ENCODE measurements around the gene MAP2K1. TPM values are rescaled to one million over a fixed set of nuclear protein-coding genes. Genes with fewer than 3 reads are reported as not detected.
"Not testable (repeated sequence)": the region's sequence is repeated elsewhere in the genome, so short reads cannot be mapped to it uniquely, and the experiment has no call there.

Gene MAP2K1
- total RNA-seq, 1 donor from 2014 or later: 82.5 TPM

GRCh38 chr15:66452420-66452819, 65.7 kb downstream of the MAP2K1 start:
- Mint-ChIP-seq H3K27ac (no peak overlapping the region), H3K27me3 (ENCODE audit: insufficient read depth) (no peaks in the 10 kb centered on the region), H3K4me3 (no peak overlapping the region), H3K9me3 (peaks cover 3% of the 10 kb centered on the region), H3K4me1 (ENCODE audit: low read depth) (no peaks in the 10 kb centered on the region), H3K36me3 (ENCODE audit: low read depth) (peaks cover 21% of the 10 kb centered on the region)
- DNase-seq (ENCODE audit: low spot score): no peak
- intact Hi-C loops (cut with micrococcal nuclease): no loop called here

- intact Hi-C loops (cut with micrococcal nuclease): no loop called here
Observed at GRCh38 chr15:66452971-66453580, 66.4 kb downstream of the MAP2K1 start.

GRCh38 chr15:66454143-66454542, 67.4 kb downstream of the MAP2K1 start:
- H3K27ac Mint-ChIP-seq: no peak overlapping the region
- H3K27me3 Mint-ChIP-seq (ENCODE audit: insufficient read depth): no peaks in the 10 kb centered on the region
- H3K9me3 Mint-ChIP-seq: no peaks in the 10 kb centered on the region
- H3K4me3 Mint-ChIP-seq: no peak overlapping the region
- H3K36me3 Mint-ChIP-seq (ENCODE audit: low read depth): peaks cover 15% of the 10 kb centered on the region
- intact Hi-C loops (cut with micrococcal nuclease): no loop called here
- no peaks in the 10 kb centered on the region for H3K4me1 Mint-ChIP-seq (ENCODE audit: low read depth)
- no peak for DNase-seq (ENCODE audit: low spot score)

More at GRCh38 chr15:66452971-66453580, 66.4 kb downstream of the MAP2K1 start:
- Mint-ChIP-seq H3K4me3 (no peak overlapping the region), H3K27me3 (ENCODE audit: insufficient read depth) (no peaks in the 10 kb centered on the region), H3K36me3 (ENCODE audit: low read depth) (peaks cover 17% of the 10 kb centered on the region), H3K9me3 (peaks cover 2% of the 10 kb centered on the region), H3K27ac (no peak overlapping the region), H3K4me1 (ENCODE audit: low read depth) (no peaks in the 10 kb centered on the region)
- DNase-seq (ENCODE audit: low spot score): no peak

GRCh38 chr15:66456211-66456610, 69.5 kb downstream of the MAP2K1 start:
- Mint-ChIP-seq H3K4me1 (ENCODE audit: low read depth) (peaks cover 11% of the 10 kb centered on the region), H3K4me3 (no peak overlapping the region), H3K36me3 (ENCODE audit: low read depth) (peaks cover 21% of the 10 kb centered on the region), H3K9me3 (no peaks in the 10 kb centered on the region), H3K27me3 (ENCODE audit: insufficient read depth) (no peaks in the 10 kb centered on the region), H3K27ac (no peak overlapping the region)
- intact Hi-C loops (cut with micrococcal nuclease): no loop called here
- DNase-seq (ENCODE audit: low spot score): no peak

- Mint-ChIP-seq H3K9me3 (no peaks in the 10 kb centered on the region), H3K36me3 (ENCODE audit: low read depth) (peaks cover 24% of the 10 kb centered on the region), H3K4me3 (no peak overlapping the region), H3K27ac (peak overlapping the region; percentile 16), H3K4me1 (ENCODE audit: low read depth) (peaks cover 11% of the 10 kb centered on the region), H3K27me3 (ENCODE audit: insufficient read depth) (no peaks in the 10 kb centered on the region)
- intact Hi-C loops (cut with micrococcal nuclease): no loop called here
- DNase-seq (ENCODE audit: low spot score): no peak
Observed at GRCh38 chr15:66459818-66460615, 73.3 kb downstream of the MAP2K1 start.

- H3K27me3 Mint-ChIP-seq (ENCODE audit: insufficient read depth); DNase-seq (ENCODE audit: low spot score); H3K27ac Mint-ChIP-seq; H3K4me3 Mint-ChIP-seq; intact Hi-C loops (cut with micrococcal nuclease); H3K9me3 Mint-ChIP-seq: not testable (repeated sequence)
- H3K4me1 Mint-ChIP-seq (ENCODE audit: low read depth): peaks cover 11% of the 10 kb centered on the region
- peaks cover 21% of the 10 kb centered on the region for H3K36me3 Mint-ChIP-seq (ENCODE audit: low read depth)
Observed at GRCh38 chr15:66461294-66461693, 74.6 kb downstream of the MAP2K1 start.

GRCh38 chr15:66461917-66462316, 75.2 kb downstream of the MAP2K1 start:
- peaks cover 19% of the 10 kb centered on the region for H3K36me3 Mint-ChIP-seq (ENCODE audit: low read depth)
- H3K4me1 Mint-ChIP-seq (ENCODE audit: low read depth): peaks cover 11% of the 10 kb centered on the region
- DNase-seq (ENCODE audit: low spot score): no peak
- intact Hi-C loops (cut with micrococcal nuclease): no loop called here
- H3K9me3 Mint-ChIP-seq: no peaks in the 10 kb centered on the region
- H3K27me3 Mint-ChIP-seq (ENCODE audit: insufficient read depth): no peaks in the 10 kb centered on the region
- H3K27ac Mint-ChIP-seq: no peak overlapping the region
- H3K4me3 Mint-ChIP-seq: no peak overlapping the region

GRCh38 chr15:66462627-66463026, 75.9 kb downstream of the MAP2K1 start:
- no peak for DNase-seq (ENCODE audit: low spot score)
- Mint-ChIP-seq H3K4me1 (ENCODE audit: low read depth) (peaks cover 11% of the 10 kb centered on the region), H3K27ac (no peak overlapping the region), H3K36me3 (ENCODE audit: low read depth) (peaks cover 19% of the 10 kb centered on the region), H3K9me3 (no peaks in the 10 kb centered on the region), H3K4me3 (no peak overlapping the region), H3K27me3 (ENCODE audit: insufficient read depth) (no peaks in the 10 kb centered on the region)
- intact Hi-C loops (cut with micrococcal nuclease): no loop called here

GRCh38 chr15:66465294-66465693, 78.6 kb downstream of the MAP2K1 start:
- peaks cover 14% of the 10 kb centered on the region for H3K36me3 Mint-ChIP-seq (ENCODE audit: low read depth)
- H3K27ac Mint-ChIP-seq; intact Hi-C loops (cut with micrococcal nuclease): not testable (repeated sequence)

GRCh38 chr15:66467162-66468040, 80.7 kb downstream of the MAP2K1 start:
- H3K27me3 Mint-ChIP-seq (ENCODE audit: insufficient read depth); DNase-seq (ENCODE audit: low spot score); H3K4me3 Mint-ChIP-seq; intact Hi-C loops (cut with micrococcal nuclease); H3K27ac Mint-ChIP-seq; H3K9me3 Mint-ChIP-seq: not testable (repeated sequence)
- Mint-ChIP-seq H3K36me3 (ENCODE audit: low read depth) (peaks cover 14% of the 10 kb centered on the region), H3K4me1 (ENCODE audit: low read depth) (peaks cover 22% of the 10 kb centered on the region)

More at GRCh38 chr15:66465294-66465693, 78.6 kb downstream of the MAP2K1 start:
- not testable (repeated sequence) for H3K4me1 Mint-ChIP-seq (ENCODE audit: low read depth); H3K4me3 Mint-ChIP-seq; H3K9me3 Mint-ChIP-seq; H3K27me3 Mint-ChIP-seq (ENCODE audit: insufficient read depth); DNase-seq (ENCODE audit: low spot score)

GRCh38 chr15:66470825-66471224, 84.1 kb downstream of the MAP2K1 start:
- peak overlapping the region; percentile 42 for H3K27ac Mint-ChIP-seq
- DNase-seq (ENCODE audit: low spot score); H3K9me3 Mint-ChIP-seq; H3K27me3 Mint-ChIP-seq (ENCODE audit: insufficient read depth); H3K4me3 Mint-ChIP-seq: not testable (repeated sequence)
- peaks cover 16% of the 10 kb centered on the region for H3K36me3 Mint-ChIP-seq (ENCODE audit: low read depth)
- intact Hi-C loops (cut with micrococcal nuclease): loop anchor here (5.0 kb wide), 2 partner anchors 39 to 69 kb away; no protein-coding TSS in a partner anchor
- peaks cover 49% of the 10 kb centered on the region for H3K4me1 Mint-ChIP-seq (ENCODE audit: low read depth)

- peak; percentile 52 for DNase-seq (ENCODE audit: low spot score)
- H3K27ac Mint-ChIP-seq: peak overlapping the region; percentile 80
- peak overlapping the region; percentile 1 for H3K4me3 Mint-ChIP-seq
- peaks cover 61% of the 10 kb centered on the region for H3K4me1 Mint-ChIP-seq (ENCODE audit: low read depth)
- no peaks in the 10 kb centered on the region for H3K9me3 Mint-ChIP-seq
- peaks cover 16% of the 10 kb centered on the region for H3K36me3 Mint-ChIP-seq (ENCODE audit: low read depth)
- intact Hi-C loops (cut with micrococcal nuclease): loop anchor here (1.0 to 5.0 kb wide), 4 partner anchors 40 to 116 kb away; partner anchors contain the start of genes MAP2K1 and TIPIN
- no peaks in the 10 kb centered on the region for H3K27me3 Mint-ChIP-seq (ENCODE audit: insufficient read depth)
Observed at GRCh38 chr15:66472176-66472999, 85.7 kb downstream of the MAP2K1 start.
